ENCODE measurements around the gene WFIKKN1. TPM values are rescaled to one million over a fixed set of nuclear protein-coding genes. Genes with fewer than 3 reads are reported as not detected.

Gene WFIKKN1
- total RNA-seq, 1 donor from 2014 or later: not detected

GRCh38 chr16:683396-684070 is 52.7 kb downstream of the WFIKKN1 start:
- peak overlapping the region; percentile 70 for H3K4me3 ChIP-seq (ENCODE audit: low read depth, low read length)
- no peak for DNase-seq (ENCODE audit: low read depth)
- no peaks in the 10 kb centered on the region for H3K27me3 ChIP-seq (ENCODE audit: control insufficient read depth, insufficient read depth, low read length)
- no peak for FAIRE-seq
- TF ChIP-seq CTCF (IDR thresholded peaks at IDR 0.05; ENCODE audit: insufficient read depth, low read length, severe bottlenecking): no peak
- peaks cover 28% of the 10 kb centered on the region for H3K36me3 ChIP-seq (ENCODE audit: control insufficient read depth, insufficient read depth, low read length)

Other genes with a start within 250 kb of the WFIKKN1 start
- gene PGAP6, start 249.0 kb upstream of the WFIKKN1 start, total RNA-seq: 44.2 and 46.3 TPM in 2 replicates
- gene NME4, start 233.8 kb upstream of the WFIKKN1 start, total RNA-seq: 35.3 and 64.0 TPM in 2 replicates
- 3.7 and 7.6 TPM in 2 replicates for gene DECR2, start 229.1 kb upstream of the WFIKKN1 start, total RNA-seq
- 9.6 and 10.5 TPM in 2 replicates for gene RAB11FIP3, start 205.3 kb upstream of the WFIKKN1 start, total RNA-seq
- gene CAPN15, start 103.3 kb upstream of the WFIKKN1 start, total RNA-seq: 27.1 and 31.9 TPM in 2 replicates
- not detected in 2 replicates for gene PRR35, start 70.6 kb upstream of the WFIKKN1 start, total RNA-seq
- under 0.01 TPM in 2 replicates for gene NHLRC4, start 64.0 kb upstream of the WFIKKN1 start, total RNA-seq
- 17.2 and 17.9 TPM in 2 replicates for gene PIGQ, start 61.0 kb upstream of the WFIKKN1 start, total RNA-seq
- gene RAB40C, start 40.9 kb upstream of the WFIKKN1 start, total RNA-seq: 10.8 and 16.8 TPM in 2 replicates
- 50.8 and 55.3 TPM in 2 replicates for gene METTL26, start 5.3 kb downstream of the WFIKKN1 start, total RNA-seq
- gene MCRIP2, start 10.8 kb downstream of the WFIKKN1 start, total RNA-seq: 30.2 and 45.0 TPM in 2 replicates
- gene WDR90, start 18.4 kb downstream of the WFIKKN1 start, total RNA-seq: 4.2 and 7.2 TPM in 2 replicates
- gene RHOT2, start 37.1 kb downstream of the WFIKKN1 start, total RNA-seq: 44.5 and 52.4 TPM in 2 replicates
- 9.2 and 14.0 TPM in 2 replicates for gene RHBDL1, start 44.7 kb downstream of the WFIKKN1 start, total RNA-seq
- gene STUB1, start 49.4 kb downstream of the WFIKKN1 start, total RNA-seq: 159 and 204 TPM in 2 replicates
- gene JMJD8, start 53.3 kb downstream of the WFIKKN1 start, total RNA-seq: 15.9 and 16.8 TPM in 2 replicates
- gene WDR24, start 59.4 kb downstream of the WFIKKN1 start, total RNA-seq: 3.4 and 4.0 TPM in 2 replicates
- 0.53 and 0.64 TPM in 2 replicates for gene FBXL16, start 74.8 kb downstream of the WFIKKN1 start, total RNA-seq
- gene METRN, start 84.1 kb downstream of the WFIKKN1 start, total RNA-seq: 63.7 and 143 TPM in 2 replicates
- gene ANTKMT, start 90.2 kb downstream of the WFIKKN1 start, total RNA-seq: 23.3 and 35.0 TPM in 2 replicates
- gene CCDC78, start 95.5 kb downstream of the WFIKKN1 start, total RNA-seq: 0.90 and 1.6 TPM in 2 replicates
- 25.2 and 33.2 TPM in 2 replicates for gene HAGHL, start 96.1 kb downstream of the WFIKKN1 start, total RNA-seq
- 33.2 and 43.1 TPM in 2 replicates for gene CIAO3, start 110.0 kb downstream of the WFIKKN1 start, total RNA-seq
- gene MSLN, start 129.7 kb downstream of the WFIKKN1 start, total RNA-seq: 2.6 and 4.5 TPM in 2 replicates
- 20.9 and 27.4 TPM in 2 replicates for gene RPUSD1, start 157.4 kb downstream of the WFIKKN1 start, total RNA-seq
- gene CHTF18, start 157.6 kb downstream of the WFIKKN1 start, total RNA-seq: 1.6 and 2.8 TPM in 2 replicates
- not detected in 2 replicates for gene GNG13, start 169.7 kb downstream of the WFIKKN1 start, total RNA-seq

Measured in bronchial epithelial cell (primary cell).